HG03175 (cell line): ENCODE data around the gene MAPK13.

ENCODE experiments used
- ATAC-seq: cut with Tn5 transposase; IDR thresholded peaks from one replicate; pipeline ENCODE4 v1.9.1; 2021; ENCODE audit warnings: mild to moderate bottlenecking, moderate library complexity; ENCODE audit not compliant: unreplicated experiment

Gene MAPK13

GRCh38 chr6:36142971-36143838 lies 12.9 kb downstream of the MAPK13 start:
- ATAC-seq: no peak

GRCh38 chr6:36145495-36145894 lies 15.2 kb downstream of the MAPK13 start:
- ATAC-seq: no peak

GRCh38 chr6:36147294-36147693 lies 17.0 kb downstream of the MAPK13 start:
- ATAC-seq: no peak

GRCh38 chr6:36149476-36149875 lies 19.2 kb downstream of the MAPK13 start:
- no peak for ATAC-seq

- no peak for ATAC-seq
Observed at GRCh38 chr6:36150283-36150682, 20.0 kb downstream of the MAPK13 start.

- ATAC-seq: no peak
Observed at GRCh38 chr6:36154286-36154685, 24.0 kb downstream of the MAPK13 start.

- ATAC-seq: no peak
Observed at GRCh38 chr6:36155662-36156061, 25.3 kb downstream of the MAPK13 start.

GRCh38 chr6:36160147-36160760 lies 29.9 kb downstream of the MAPK13 start:
- ATAC-seq: no peak

GRCh38 chr6:36169023-36170007 lies 39.0 kb downstream of the MAPK13 start:
- ATAC-seq: no peak

- no peak for ATAC-seq
Observed at GRCh38 chr6:36170704-36171103, 40.4 kb downstream of the MAPK13 start.

GRCh38 chr6:36171573-36171972 lies 41.3 kb downstream of the MAPK13 start:
- no peak for ATAC-seq

- no peak for ATAC-seq
Observed at GRCh38 chr6:36177166-36177565, 46.9 kb downstream of the MAPK13 start.

GRCh38 chr6:36178544-36178943 lies 48.2 kb downstream of the MAPK13 start:
- ATAC-seq: no peak

GRCh38 chr6:36180126-36180525 lies 49.8 kb downstream of the MAPK13 start:
- no peak for ATAC-seq

- no peak for ATAC-seq
Observed at GRCh38 chr6:36184311-36184710, 54.0 kb downstream of the MAPK13 start.

- ATAC-seq: no peak
Observed at GRCh38 chr6:36186199-36186598, 55.9 kb downstream of the MAPK13 start.

- ATAC-seq: no peak
Observed at GRCh38 chr6:36187446-36187845, 57.1 kb downstream of the MAPK13 start.
